ENCODE data around the gene MTCH2.

GRCh38 chr11:47605921-47606320, 36.4 kb downstream of the MTCH2 start:
- TF ChIP-seq CTCF (optimal IDR thresholded peaks at IDR 0.05 in 1 of 3, IDR thresholded peaks at IDR 0.05 in 1 of 3, conservative IDR thresholded peaks at IDR 0.05 in 1 of 3; ENCODE audit: extremely low read depth in 1 of 3, insufficient read depth in 2 of 3, low read length in 3 of 3) (no peak), EZH2 (IDR thresholded peaks at IDR 0.05; ENCODE audit: low read length) (no peak)

All from keratinocyte (primary cell).